Measurements from ENCODE around the gene NDRG4.

Gene NDRG4

DNA sequence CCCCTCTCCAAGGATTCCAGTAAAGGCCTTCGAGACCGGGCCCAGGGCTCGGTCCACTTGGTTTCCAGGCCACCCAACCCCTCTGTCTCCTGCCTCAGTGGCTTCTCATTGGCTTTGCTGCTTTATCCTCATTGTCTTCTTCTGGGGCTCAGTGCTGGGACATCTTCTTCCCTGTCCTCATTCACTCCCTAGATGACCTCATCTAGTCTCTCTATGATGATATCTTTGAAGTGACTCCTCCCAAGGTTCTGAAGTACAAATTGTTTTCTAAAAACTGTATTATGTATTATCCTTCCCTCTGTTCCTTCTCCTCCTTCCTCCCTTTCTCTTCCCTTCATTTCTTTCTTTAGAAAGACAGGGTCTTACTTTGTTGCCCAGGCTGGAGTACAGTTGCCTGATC, 27.1 kb upstream of the NDRG4 start:
- Histone ChIP-seq H3K4me2 (ENCODE audit: low read length) (no peak overlapping the region), H3K9me3 (ENCODE audit: control insufficient read depth, insufficient read depth, low read length) (no peaks in the 10 kb centered on the region), H3K79me2 (ENCODE audit: control insufficient read depth, low read length) (no peaks in the 10 kb centered on the region), H3K9me2 (replicated peaks; ENCODE audit: control insufficient read depth, low read length) (no peaks in the 10 kb centered on the region), H3F3A (ENCODE audit: control insufficient read depth, insufficient read depth) (no peaks in the 10 kb centered on the region), H3K27ac (ENCODE audit: low read depth, low read length) (no peak overlapping the region), H3K36me3 (ENCODE audit: control insufficient read depth, low read length) (no peaks in the 10 kb centered on the region), H3K4me1 (ENCODE audit: control insufficient read depth, low read length) (peaks cover 11% of the 10 kb centered on the region), H3K4me3 (ENCODE audit: low read length) (no peak overlapping the region), H4K20me1 (ENCODE audit: control insufficient read depth, insufficient read depth, low read depth, low read length) (no peaks in the 10 kb centered on the region), H3K27me3 (ENCODE audit: control insufficient read depth, low read length) (peaks cover 11% of the 10 kb centered on the region; the same call in 1 of the 2 replicates)
- TF ChIP-seq, protein P1, sequence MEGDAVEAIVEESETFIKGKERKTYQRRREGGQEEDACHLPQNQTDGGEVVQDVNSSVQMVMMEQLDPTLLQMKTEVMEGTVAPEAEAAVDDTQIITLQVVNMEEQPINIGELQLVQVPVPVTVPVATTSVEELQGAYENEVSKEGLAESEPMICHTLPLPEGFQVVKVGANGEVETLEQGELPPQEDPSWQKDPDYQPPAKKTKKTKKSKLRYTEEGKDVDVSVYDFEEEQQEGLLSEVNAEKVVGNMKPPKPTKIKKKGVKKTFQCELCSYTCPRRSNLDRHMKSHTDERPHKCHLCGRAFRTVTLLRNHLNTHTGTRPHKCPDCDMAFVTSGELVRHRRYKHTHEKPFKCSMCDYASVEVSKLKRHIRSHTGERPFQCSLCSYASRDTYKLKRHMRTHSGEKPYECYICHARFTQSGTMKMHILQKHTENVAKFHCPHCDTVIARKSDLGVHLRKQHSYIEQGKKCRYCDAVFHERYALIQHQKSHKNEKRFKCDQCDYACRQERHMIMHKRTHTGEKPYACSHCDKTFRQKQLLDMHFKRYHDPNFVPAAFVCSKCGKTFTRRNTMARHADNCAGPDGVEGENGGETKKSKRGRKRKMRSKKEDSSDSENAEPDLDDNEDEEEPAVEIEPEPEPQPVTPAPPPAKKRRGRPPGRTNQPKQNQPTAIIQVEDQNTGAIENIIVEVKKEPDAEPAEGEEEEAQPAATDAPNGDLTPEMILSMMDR (IDR thresholded peaks at IDR 0.05; ENCODE audit: low read depth, low read length, poor library complexity, severe bottlenecking): no peak
- no peak for TF ChIP-seq EZH2phosphoT487 (IDR thresholded peaks at IDR 0.05; ENCODE audit: borderline replicate concordance, low read length)

DNA sequence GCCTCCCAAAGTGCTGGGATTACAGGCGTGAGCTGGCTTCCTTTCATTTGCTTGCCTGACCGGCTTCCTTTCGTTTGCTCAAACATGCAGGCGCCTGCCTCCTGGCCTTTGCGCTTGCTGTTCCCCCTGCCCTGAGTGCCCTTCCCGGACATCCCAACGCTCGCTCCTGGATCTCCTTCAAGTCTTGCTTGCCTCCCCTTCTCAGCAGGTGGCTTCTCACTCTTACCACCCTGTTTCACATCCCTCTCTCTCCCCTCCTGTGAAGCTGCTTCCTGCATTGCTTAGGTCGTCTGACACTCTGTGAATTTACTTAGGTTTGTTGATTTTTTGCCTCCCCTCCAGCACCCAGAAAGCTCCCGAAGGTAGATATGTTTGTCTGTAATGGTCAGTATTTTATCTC, 25.6 kb upstream of the NDRG4 start:
- H3K27ac ChIP-seq (ENCODE audit: low read depth, low read length): no peak overlapping the region
- peaks cover 11% of the 10 kb centered on the region for H3K4me1 ChIP-seq (ENCODE audit: control insufficient read depth, low read length)
- no peaks in the 10 kb centered on the region for H3F3A ChIP-seq (ENCODE audit: control insufficient read depth, insufficient read depth)
- TF ChIP-seq, protein P1 (IDR thresholded peaks at IDR 0.05; ENCODE audit: low read depth, low read length, poor library complexity, severe bottlenecking): no peak
- TF ChIP-seq EZH2phosphoT487 (IDR thresholded peaks at IDR 0.05; ENCODE audit: borderline replicate concordance, low read length): no peak
- no peaks in the 10 kb centered on the region for H3K9me3 ChIP-seq (ENCODE audit: control insufficient read depth, insufficient read depth, low read length)
- no peak overlapping the region for H3K4me3 ChIP-seq (ENCODE audit: low read length)
- H3K4me2 ChIP-seq (ENCODE audit: low read length): no peak overlapping the region
- H3K9me2 ChIP-seq (replicated peaks; ENCODE audit: control insufficient read depth, low read length): no peaks in the 10 kb centered on the region
- H3K79me2 ChIP-seq (ENCODE audit: control insufficient read depth, low read length): no peaks in the 10 kb centered on the region
- no peaks in the 10 kb centered on the region for H3K36me3 ChIP-seq (ENCODE audit: control insufficient read depth, low read length)
- peaks cover 10% of the 10 kb centered on the region; the same call in 1 of the 2 replicates for H3K27me3 ChIP-seq (ENCODE audit: control insufficient read depth, low read length)
- no peaks in the 10 kb centered on the region for H4K20me1 ChIP-seq (ENCODE audit: control insufficient read depth, insufficient read depth, low read depth, low read length)

DNA sequence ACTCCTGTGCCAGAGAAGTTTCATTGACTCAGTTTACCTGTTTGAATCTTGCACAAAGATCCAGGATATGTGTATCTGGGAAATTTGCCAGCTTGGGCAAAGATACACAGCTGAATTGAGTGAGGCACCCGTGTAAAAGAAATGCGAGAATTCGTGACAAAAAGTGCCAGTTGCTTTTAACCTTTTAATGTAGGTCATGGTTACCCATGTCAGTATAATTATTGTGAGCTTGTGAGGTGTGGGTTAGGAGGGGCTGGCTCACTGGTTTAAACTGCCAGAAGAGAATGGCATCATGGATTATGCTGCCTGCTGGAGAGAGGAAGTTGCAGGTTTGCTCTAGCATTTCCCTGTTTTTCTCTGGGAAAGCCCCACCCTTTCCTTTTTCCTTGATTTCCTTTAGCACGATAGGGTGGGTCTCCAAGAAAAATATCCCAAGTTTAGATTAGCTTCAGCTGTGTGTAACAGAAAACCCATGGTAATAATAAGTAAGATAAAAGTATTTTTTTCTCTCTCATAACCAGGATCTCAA, 24.8 kb upstream of the NDRG4 start:
- H3F3A ChIP-seq (ENCODE audit: control insufficient read depth, insufficient read depth): no peaks in the 10 kb centered on the region

More for the DNA sequence above, 24.8 kb upstream of the NDRG4 start:
- no peak overlapping the region for H3K4me2 ChIP-seq (ENCODE audit: low read length)
- H3K9me3 ChIP-seq (ENCODE audit: control insufficient read depth, insufficient read depth, low read length): no peaks in the 10 kb centered on the region
- H3K4me3 ChIP-seq (ENCODE audit: low read length): no peak overlapping the region
- TF ChIP-seq, protein P1 (IDR thresholded peaks at IDR 0.05; ENCODE audit: low read depth, low read length, poor library complexity, severe bottlenecking): no peak
- TF ChIP-seq EZH2phosphoT487 (IDR thresholded peaks at IDR 0.05; ENCODE audit: borderline replicate concordance, low read length): no peak
- no peaks in the 10 kb centered on the region for H4K20me1 ChIP-seq (ENCODE audit: control insufficient read depth, insufficient read depth, low read depth, low read length)
- H3K79me2 ChIP-seq (ENCODE audit: control insufficient read depth, low read length): no peaks in the 10 kb centered on the region
- peaks cover 11% of the 10 kb centered on the region for H3K4me1 ChIP-seq (ENCODE audit: control insufficient read depth, low read length)
- peaks cover 5% of the 10 kb centered on the region; the same call in 1 of the 2 replicates for H3K27me3 ChIP-seq (ENCODE audit: control insufficient read depth, low read length)
- H3K36me3 ChIP-seq (ENCODE audit: control insufficient read depth, low read length): no peaks in the 10 kb centered on the region
- H3K27ac ChIP-seq (ENCODE audit: low read depth, low read length): no peak overlapping the region
- H3K9me2 ChIP-seq (replicated peaks; ENCODE audit: control insufficient read depth, low read length): no peaks in the 10 kb centered on the region

Data from DOHH2 (cell line).